AG20443 (cell line): ENCODE results near the gene DDR2.
"Not testable (repeated sequence)": the region's sequence is repeated elsewhere in the genome, so short reads cannot be mapped to it uniquely, and the experiment has no call there.

Experiments
- DNase-seq: peaks from one replicate; pipeline ENCODE4 v3.0.0; 2012; ENCODE audit warnings: low spot score, mixed read lengths

The DDR2 gene

GRCh38 chr1:162725301-162725837 lies 93.1 kb downstream of the DDR2 start:
- no peak for DNase-seq

- DNase-seq, result no peak
Measured at GRCh38 chr1:162726555-162726954, 94.3 kb downstream of the DDR2 start.

- DNase-seq, result not testable (repeated sequence)
Measured at GRCh38 chr1:162727493-162727892, 95.2 kb downstream of the DDR2 start.

GRCh38 chr1:162728573-162728972 lies 96.3 kb downstream of the DDR2 start:
- no peak for DNase-seq

- not testable (repeated sequence) for DNase-seq
Measured at GRCh38 chr1:162729195-162729774, 97.0 kb downstream of the DDR2 start.

- no peak for DNase-seq
Measured at GRCh38 chr1:162732094-162732493, 99.8 kb downstream of the DDR2 start.

- DNase-seq, result peak; percentile 16
Measured at GRCh38 chr1:162732566-162733335, 100.5 kb downstream of the DDR2 start.

GRCh38 chr1:162733336-162733590 lies 101.0 kb downstream of the DDR2 start:
- no peak for DNase-seq

- DNase-seq, result no peak
Measured at GRCh38 chr1:162734047-162734446, 101.8 kb downstream of the DDR2 start.

- no peak for DNase-seq
Measured at GRCh38 chr1:162736184-162736583, 103.9 kb downstream of the DDR2 start.

- no peak for DNase-seq
Measured at GRCh38 chr1:162736633-162737067, 104.4 kb downstream of the DDR2 start.

- no peak for DNase-seq
Measured at GRCh38 chr1:162740755-162741154, 108.5 kb downstream of the DDR2 start.

- no peak for DNase-seq
Measured at GRCh38 chr1:162741574-162741973, 109.3 kb downstream of the DDR2 start.

GRCh38 chr1:162746264-162746942 lies 114.1 kb downstream of the DDR2 start:
- not testable (repeated sequence) for DNase-seq

- no peak for DNase-seq
Measured at GRCh38 chr1:162753001-162753658, 120.9 kb downstream of the DDR2 start.

GRCh38 chr1:162753998-162754585 lies 121.8 kb downstream of the DDR2 start:
- no peak for DNase-seq

- DNase-seq, result no peak
Measured at GRCh38 chr1:162755306-162755705, 123.0 kb downstream of the DDR2 start.

- DNase-seq, result peak; percentile 27
Measured at GRCh38 chr1:162756523-162756922, 124.3 kb downstream of the DDR2 start.

- no peak for DNase-seq
Measured at GRCh38 chr1:162757476-162757875, 125.2 kb downstream of the DDR2 start.

- no peak for DNase-seq
Measured at GRCh38 chr1:162765788-162766187, 133.5 kb downstream of the DDR2 start.

- DNase-seq, result peak; percentile 58
Measured at GRCh38 chr1:162772571-162773154, 140.4 kb downstream of the DDR2 start.

- DNase-seq, result no peak
Measured at GRCh38 chr1:162774007-162774406, 141.7 kb downstream of the DDR2 start.
